D721Med (cell line): ENCODE data around the gene ZBTB42.

Experiments
- DNase-seq: peaks from one replicate; pipeline ENCODE4 v3.0.0; 2011; ENCODE audit warnings: low spot score; ENCODE audit not compliant: insufficient read length
- FAIRE-seq: peaks from 2 replicates; lab custom pipeline; 2011; peaks lifted over from hg19 to GRCh38; lab: Jason Lieb, UNC
- CTCF ChIP-seq: IDR thresholded peaks from 2 replicates; pipeline ENCODE4 v1.5.1; 2012; ENCODE audit warnings: mild to moderate bottlenecking, control low read depth; ENCODE audit not compliant: insufficient read depth; ENCODE audit errors: missing control alignments

ZBTB42 gene

DNA sequence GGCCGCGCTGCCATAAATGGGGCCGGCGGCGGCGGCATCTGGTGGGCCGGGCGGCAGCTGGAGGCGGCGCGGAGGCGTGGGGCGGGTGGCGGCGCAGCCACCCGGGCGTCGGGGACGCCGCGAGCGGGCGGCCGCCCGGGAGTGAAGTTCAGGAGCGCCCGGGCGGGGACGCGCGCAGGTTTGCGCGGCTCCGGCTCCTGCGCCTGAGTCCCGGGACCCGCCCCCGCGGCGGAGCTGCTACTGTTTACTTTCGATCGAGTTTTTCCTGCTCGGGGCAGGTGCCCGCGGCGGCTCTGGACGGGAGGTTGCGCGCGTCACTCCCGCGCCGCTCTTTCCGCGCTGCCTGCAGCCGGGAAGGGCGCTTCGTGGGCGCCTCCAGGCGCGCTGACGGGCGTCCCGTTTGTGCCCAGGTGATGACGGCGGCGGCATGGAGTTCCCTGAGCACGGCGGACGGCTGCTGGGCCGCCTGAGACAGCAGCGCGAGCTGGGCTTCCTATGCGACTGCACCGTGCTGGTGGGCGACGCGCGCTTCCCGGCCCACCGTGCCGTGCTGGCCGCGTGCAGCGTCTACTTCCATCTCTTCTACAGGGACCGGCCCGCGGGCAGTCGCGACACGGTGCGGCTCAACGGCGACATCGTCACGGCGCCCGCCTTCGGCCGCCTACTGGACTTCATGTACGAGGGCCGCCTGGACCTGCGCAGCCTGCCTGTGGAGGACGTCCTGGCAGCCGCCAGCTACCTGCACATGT, at the start of gene ZBTB42:
TSS of gene ZBTB42 (plus strand) at position 331 of the 749 bp plus-strand sequence. CDS start at position 428, 97 bp downstream.
- no peak for DNase-seq
- TF ChIP-seq CTCF, result no peak
- no peak for FAIRE-seq

DNA sequence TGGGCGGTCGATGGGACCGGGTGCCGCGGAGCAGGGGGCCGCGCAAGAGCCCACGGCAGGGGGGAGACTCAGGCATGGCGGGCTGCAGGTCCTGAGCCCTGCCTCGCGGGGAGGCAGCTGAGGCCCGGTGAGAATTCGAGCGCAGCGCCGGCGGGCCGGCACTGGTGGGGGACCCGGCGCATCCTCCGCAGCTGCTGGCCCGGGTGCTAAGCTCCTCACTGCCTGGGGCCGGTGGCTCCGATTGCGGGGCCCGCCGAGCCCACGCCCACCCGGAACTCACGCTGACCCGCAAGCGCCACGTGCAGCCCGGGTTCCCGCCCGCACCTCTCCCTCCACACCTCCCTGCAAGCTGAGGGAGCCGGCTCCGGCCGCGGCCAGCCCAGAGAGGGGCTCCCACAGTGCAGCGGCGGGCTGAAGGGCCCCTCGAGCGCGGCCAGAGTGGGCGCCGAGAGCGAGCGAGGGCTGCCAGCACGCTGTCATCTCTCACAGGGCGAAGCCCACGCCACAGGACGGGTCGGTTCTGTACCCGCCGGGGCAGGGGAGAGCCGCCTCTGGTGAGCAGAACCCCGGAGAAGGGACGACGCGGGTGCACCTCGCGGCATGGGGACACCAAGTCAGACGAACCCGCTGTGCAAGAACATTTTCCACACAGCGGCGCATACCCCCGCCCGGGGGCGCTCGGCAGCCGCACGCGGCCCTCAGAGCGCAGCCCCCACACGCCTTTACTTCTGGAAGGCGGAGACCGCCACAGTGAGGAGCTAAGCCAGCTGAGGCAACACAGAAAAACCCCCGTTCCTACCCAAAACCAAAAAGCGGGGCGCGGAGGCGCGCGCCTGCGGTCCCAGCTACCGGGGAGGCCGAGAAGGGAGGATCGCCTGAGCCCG, 49.1 kb upstream of the ZBTB42 start:
- DNase-seq (no peak), FAIRE-seq (no peak)
- TF ChIP-seq CTCF, result no peak

DNA sequence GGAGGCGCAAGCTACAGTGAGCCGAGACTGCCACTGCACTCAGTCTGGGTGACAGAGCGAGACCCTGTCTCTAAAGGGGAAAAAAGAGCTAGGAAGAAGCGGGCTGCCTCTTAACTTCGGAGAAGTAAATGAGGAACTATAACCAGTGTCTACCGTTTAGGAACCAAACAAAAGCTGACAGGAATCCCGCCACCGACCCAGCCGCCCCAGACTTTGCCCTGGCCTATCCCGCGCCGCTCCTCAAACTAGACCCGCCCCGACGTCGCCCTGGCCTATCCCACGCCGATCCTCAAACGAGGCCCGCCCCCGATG, 48.5 kb upstream of the ZBTB42 start:
- TF ChIP-seq CTCF, result no peak
- no peak for FAIRE-seq
- DNase-seq, result no peak

GRCh38 chr14:104752735-104753527, 48.0 kb upstream of the ZBTB42 start, which contains the start of gene SIVA1:
TSS of gene SIVA1 (plus strand) at chr14:104753147. CDS start at chr14:104753202, 55 bp downstream.
- DNase-seq (peak; percentile 97), FAIRE-seq (no peak)
- no peak for TF ChIP-seq CTCF

DNA sequence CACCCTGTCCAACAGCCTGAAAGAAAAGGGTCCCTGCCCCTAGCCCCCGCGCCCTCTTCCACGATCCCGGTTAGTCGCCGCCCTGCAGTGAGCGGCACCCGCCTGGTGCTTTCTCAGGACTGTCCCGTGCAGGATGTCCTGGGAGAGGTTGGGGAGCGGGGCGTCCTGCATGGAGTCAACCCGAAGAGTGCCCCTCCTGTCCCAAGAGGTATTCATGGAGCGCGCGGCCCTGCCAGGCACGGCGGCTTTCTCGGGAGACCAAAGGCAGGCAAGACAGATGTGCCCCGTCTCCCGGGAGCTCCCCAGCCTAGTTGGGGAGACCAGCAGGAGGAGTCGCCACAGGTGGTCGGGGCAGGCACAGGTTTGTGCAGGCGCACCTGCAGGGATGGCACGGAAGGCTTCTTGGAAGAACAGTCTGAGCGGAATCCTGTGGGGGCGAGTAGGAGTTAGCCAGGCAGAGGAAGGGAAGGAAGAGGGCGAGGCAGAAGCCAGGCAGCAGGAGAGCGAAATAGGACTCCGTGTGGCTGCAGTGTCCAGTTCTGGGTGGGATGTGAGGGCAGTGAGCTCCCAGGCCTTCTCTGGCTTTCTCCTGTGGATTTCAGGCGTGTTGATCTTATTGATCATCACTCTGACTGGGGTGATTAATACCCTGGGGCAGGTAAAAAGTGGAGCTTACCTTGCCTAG, 47.2 kb upstream of the ZBTB42 start:
- DNase-seq (no peak), FAIRE-seq (no peak)
- TF ChIP-seq CTCF, result no peak

DNA sequence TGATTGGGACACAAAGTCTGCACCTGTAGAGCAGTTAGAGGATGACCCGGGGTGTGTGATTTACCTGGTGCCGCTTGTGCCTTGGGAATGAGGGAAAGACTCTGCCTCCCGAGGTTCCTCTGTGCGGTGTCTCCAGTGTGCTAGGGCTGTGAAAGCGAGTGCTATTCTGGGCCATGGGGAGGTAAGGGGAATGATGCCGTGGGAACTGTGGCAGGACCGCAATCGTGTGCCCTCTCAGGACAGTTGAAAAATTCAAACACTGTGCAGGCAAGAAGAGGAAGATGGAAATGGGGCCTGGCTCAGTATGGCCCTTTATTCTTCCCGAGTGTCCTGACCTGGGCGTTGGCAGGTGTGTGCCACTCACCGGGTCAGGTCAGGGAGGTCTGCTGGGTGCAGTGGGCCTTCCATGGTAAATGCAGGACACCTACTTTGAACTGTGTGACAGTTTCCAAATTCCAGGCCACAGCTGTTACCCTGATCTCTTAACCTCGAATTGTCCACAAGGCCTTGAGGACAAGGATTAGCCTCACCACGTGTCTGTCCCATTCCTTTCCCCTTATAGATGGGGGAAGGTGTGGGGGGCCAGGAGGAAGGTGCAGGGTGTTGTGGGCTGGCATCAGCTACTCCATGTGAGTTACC, 46.6 kb upstream of the ZBTB42 start:
- TF ChIP-seq CTCF, result no peak
- FAIRE-seq (no peak), DNase-seq (no peak)
